K562 (cell line): Measurements from ENCODE around the gene CCDC9. TPM values are rescaled to one million over a fixed set of nuclear protein-coding genes. Genes with fewer than 3 reads are reported as not detected.
A peak's percentile ranks its signal among the peaks of the same experiment; 100 is the strongest.

Experiments used
- ARID2 ChIP-seq: fragments of 450-650 bp; IDR thresholded peaks from 2 replicates; pipeline ENCODE4 v1.6.1; 2017; ENCODE audit warnings: antibody characterized with exemption, mild to moderate bottlenecking
- CBX8 ChIP-seq: fragments of 200-600 bp; sonication (generic); IDR thresholded peaks from 2 replicates; pipeline ENCODE4 v1.6.1; 2012; ENCODE audit warnings: borderline replicate concordance, mixed run types, low read depth, mild to moderate bottlenecking, moderate library complexity, mixed read lengths, low read length, control low read depth, inconsistent platforms; ENCODE audit not compliant: poor library complexity, severe bottlenecking; ENCODE audit errors: extremely low read depth
- CTBP1 ChIP-seq: fragments of 450-650 bp; IDR thresholded peaks from 2 replicates; pipeline ENCODE4 v1.6.1; 2016; ENCODE audit warnings: borderline replicate concordance
- DDX20 ChIP-seq: fragments of 450-650 bp; IDR thresholded peaks from 2 replicates; pipeline ENCODE4 v1.6.1; 2016; ENCODE audit warnings: missing genetic modification characterization, low read depth, mild to moderate bottlenecking, missing compliant biosample characterization, moderate library complexity
- GATA2 ChIP-seq: sonication (generic); formaldehyde crosslinking; IDR thresholded peaks from 2 replicates; pipeline ENCODE4 v1.4.0; 2020; ENCODE audit warnings: mild to moderate bottlenecking, missing genetic modification reagents
- HCFC1 ChIP-seq: IDR thresholded peaks from 2 replicates; pipeline ENCODE4 v1.6.1; 2012; ENCODE audit warnings: low read depth, low read length, improper control_type of control experiment
- HNRNPL ChIP-seq: fragments of 200-400 bp; formaldehyde crosslinking; IDR thresholded peaks from 2 replicates; pipeline ENCODE4 v1.6.1; 2017; ENCODE audit warnings: low read depth, mild to moderate bottlenecking, low read length
- MIER1 ChIP-seq: fragments of 450-650 bp; IDR thresholded peaks from 2 replicates; pipeline ENCODE4 v1.6.1; 2016; ENCODE audit warnings: antibody characterized with exemption, mild to moderate bottlenecking, low read depth
- MYNN ChIP-seq, 2 experiments: sonication (generic); formaldehyde crosslinking in 1 of 2; IDR thresholded peaks; 2 replicates each; pipeline versions ENCODE4 v1.5.0 to v1.6.1; 2016 to 2020; ENCODE audit warnings: antibody characterized with exemption in 1 of 2, missing genetic modification reagents in 1 of 2
- POLR2AphosphoS2 ChIP-seq: IDR thresholded peaks from 2 replicates; pipeline ENCODE4 v1.6.1; 2012; ENCODE audit warnings: low read length, improper control_type of control experiment
- POLR2AphosphoS5 ChIP-seq: IDR thresholded peaks from 2 replicates; pipeline ENCODE4 v1.6.1; 2011; ENCODE audit warnings: mild to moderate bottlenecking, low read depth, low read length, moderate library complexity; ENCODE audit not compliant: control insufficient read depth, insufficient read depth
- RBM15 ChIP-seq: fragments of 200-400 bp; formaldehyde crosslinking; IDR thresholded peaks from 2 replicates; pipeline ENCODE4 v1.6.1; 2018; ENCODE audit warnings: mild to moderate bottlenecking, low read length, moderate library complexity; ENCODE audit not compliant: insufficient read depth
- RBM22 ChIP-seq: fragments of 200-400 bp; formaldehyde crosslinking; IDR thresholded peaks from 2 replicates; pipeline ENCODE4 v1.6.1; 2018; ENCODE audit warnings: low read length, low read depth; ENCODE audit not compliant: poor library complexity, severe bottlenecking
- SRSF9 ChIP-seq: fragments of 200-400 bp; formaldehyde crosslinking; IDR thresholded peaks from 2 replicates; pipeline ENCODE4 v1.6.1; 2017; ENCODE audit warnings: low read depth, low read length, borderline replicate concordance
- TCF3 ChIP-seq: sonication (generic); formaldehyde crosslinking; IDR thresholded peaks from 2 replicates; pipeline ENCODE4 v1.4.0; 2020; ENCODE audit warnings: mild to moderate bottlenecking, missing genetic modification reagents
- WHSC1 ChIP-seq: IDR thresholded peaks from one replicate; pipeline ENCODE4 v1.6.1; 2012; ENCODE audit warnings: low read length, control low read depth, inconsistent platforms
- YY1 ChIP-seq, 3 experiments: IDR thresholded peaks; 2 replicates each; pipeline ENCODE4 v1.6.1; 2011; ENCODE audit warnings: low read length in 2 of 3, mild to moderate bottlenecking in 2 of 3, moderate library complexity in 2 of 3, borderline replicate concordance in 1 of 3, control low read depth in 1 of 3, low read depth in 1 of 3; ENCODE audit not compliant: insufficient read depth in 3 of 3, insufficient replicate concordance in 2 of 3, control insufficient read depth in 1 of 3, insufficient read length in 1 of 3; ENCODE audit errors: extremely low read depth in 1 of 3
- ZBTB1 ChIP-seq: sonication (generic); formaldehyde crosslinking; IDR thresholded peaks from 2 replicates; pipeline ENCODE4 v1.8.1; 2023; ENCODE audit warnings: missing genetic modification reagents, low read depth, mild to moderate bottlenecking, borderline replicate concordance
- ZNF507 ChIP-seq: conservative IDR thresholded peaks from 2 replicates; pipeline ENCODE4 v1.6.1; 2017; ENCODE audit warnings: missing genetic modification characterization, missing compliant biosample characterization
- polyA plus RNA-seq, 8 experiments: library from polyadenylated mRNA; depleted of rRNA in 4 of 8; stranded (reverse) in 5 of 8; unstranded in 3 of 8; fragments of >200 nt; fragmentation: Nextera tagmentation in 2 of 8; fragmentation: Illumina TruSeq in 1 of 8; extraction: Ambion mirVana in 2 of 8; extraction: Trizol in 1 of 8; gene quantifications; 2 replicates each; pipeline versions ENCODE4 v1.2.1 to v1.2.3, GENCODE V29; 2011 to 2014; ENCODE audit warnings: inconsistent platforms in 1 of 8, missing spikeins in 1 of 8
- total RNA-seq, 7 experiments: library from RNA; depleted of rRNA in 6 of 7; stranded (reverse); fragments of >200 nt in 6 of 7; fragmentation: Illumina TruSeq in 2 of 7; extraction: Trizol in 2 of 7; gene quantifications; 2 replicates each; pipeline versions ENCODE4 v1.2.1 to v1.2.3, GENCODE V29; 2011 to 2021; ENCODE audit warnings: low replicate concordance in 1 of 7
- TF ChIP-seq, protein P1 (sequence below): IDR thresholded peaks from 2 replicates; pipeline ENCODE4 v1.6.1; 2016; ENCODE audit warnings: missing genetic modification characterization, missing compliant biosample characterization
- TF ChIP-seq, protein P2 (sequence below): IDR thresholded peaks from 2 replicates; pipeline ENCODE4 v1.6.1; 2011; ENCODE audit warnings: borderline replicate concordance, low read depth, mild to moderate bottlenecking, moderate library complexity, low read length; ENCODE audit not compliant: insufficient read depth, poor library complexity, severe bottlenecking
- TF ChIP-seq, protein P3 (sequence below): sonication (generic); IDR thresholded peaks from 2 replicates; pipeline ENCODE4 v1.6.1; 2016

CCDC9 gene
- total and polyA plus RNA-seq, 9 of the 15 experiments (the other 6 are each of a cell fraction or from before 2014, with no cell fraction given), result 0.23 to 38.6 (median 8.4) TPM

DNA sequence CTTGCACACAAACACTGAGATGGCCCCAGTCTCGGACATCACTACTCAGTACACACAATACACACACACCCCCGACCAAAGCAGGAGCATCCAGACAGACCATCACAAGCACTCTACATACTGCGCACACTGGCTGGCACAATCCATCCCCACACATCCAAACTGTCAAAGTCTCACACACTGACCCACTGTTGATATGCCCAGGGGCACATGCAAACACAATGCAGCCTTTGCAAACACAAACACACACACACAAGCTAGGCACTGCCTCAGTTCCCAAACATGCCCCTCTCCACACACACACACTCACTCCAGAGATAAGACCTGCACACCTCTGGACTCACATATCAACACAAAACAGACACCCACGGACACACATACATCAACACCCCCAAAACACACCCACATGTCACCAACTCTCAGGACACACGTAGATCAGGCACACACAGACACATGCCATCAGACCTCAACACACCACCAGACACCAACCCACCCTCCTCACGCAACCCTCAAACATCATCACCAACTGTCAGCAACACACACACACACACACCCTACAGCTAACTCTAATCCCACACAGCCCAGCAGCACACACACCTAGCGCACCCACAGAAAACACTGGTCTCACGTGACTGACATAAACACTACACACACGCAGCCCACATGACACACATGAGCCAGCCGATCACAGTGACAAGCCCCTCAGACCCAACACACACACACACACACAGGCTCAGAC is 27.2 kb upstream of the CCDC9 start (continued):
- TF ChIP-seq CTBP1 (no peak; the same call in 1 of the 2 replicates), POLR2AphosphoS2 (peak; percentile 28; the same call in 1 of the 2 replicates), ARID2 (no peak), GATA2 (CRISPR knock-in tag) (no peak), POLR2AphosphoS5 (no peak), ZBTB1 (CRISPR knock-in tag) (no peak), ZNF507 (tag) (no peak), HNRNPL (no peak), RBM15 (no peak), DDX20 (no peak), TCF3 (CRISPR knock-in tag) (peak; percentile 49), CBX8 (no peak), MYNN (IDR thresholded peaks at IDR 0.05) (peak; percentile 28; the same call in 1 of the 2 replicates), MYNN (CRISPR knock-in tag; IDR thresholded peaks at IDR 0.05) (no peak), SRSF9 (no peak), HCFC1 (no peak), YY1 (IDR thresholded peaks at IDR 0.05; ENCODE audit: borderline replicate concordance in 1 of 3, control insufficient read depth in 1 of 3, extremely low read depth in 1 of 3, insufficient read depth in 3 of 3, insufficient read length in 1 of 3, insufficient replicate concordance in 2 of 3, low read depth in 1 of 3, low read length in 2 of 3) (no peak), RBM22 (no peak), WHSC1 (no peak), MIER1 (no peak)
- TF ChIP-seq, protein P1, sequence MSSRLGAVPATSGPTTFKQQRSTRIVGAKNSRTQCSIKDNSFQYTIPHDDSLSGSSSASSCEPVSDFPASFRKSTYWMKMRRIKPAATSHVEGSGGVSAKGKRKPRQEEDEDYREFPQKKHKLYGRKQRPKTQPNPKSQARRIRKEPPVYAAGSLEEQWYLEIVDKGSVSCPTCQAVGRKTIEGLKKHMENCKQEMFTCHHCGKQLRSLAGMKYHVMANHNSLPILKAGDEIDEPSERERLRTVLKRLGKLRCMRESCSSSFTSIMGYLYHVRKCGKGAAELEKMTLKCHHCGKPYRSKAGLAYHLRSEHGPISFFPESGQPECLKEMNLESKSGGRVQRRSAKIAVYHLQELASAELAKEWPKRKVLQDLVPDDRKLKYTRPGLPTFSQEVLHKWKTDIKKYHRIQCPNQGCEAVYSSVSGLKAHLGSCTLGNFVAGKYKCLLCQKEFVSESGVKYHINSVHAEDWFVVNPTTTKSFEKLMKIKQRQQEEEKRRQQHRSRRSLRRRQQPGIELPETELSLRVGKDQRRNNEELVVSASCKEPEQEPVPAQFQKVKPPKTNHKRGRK (tag), result no peak
- TF ChIP-seq, protein P2, sequence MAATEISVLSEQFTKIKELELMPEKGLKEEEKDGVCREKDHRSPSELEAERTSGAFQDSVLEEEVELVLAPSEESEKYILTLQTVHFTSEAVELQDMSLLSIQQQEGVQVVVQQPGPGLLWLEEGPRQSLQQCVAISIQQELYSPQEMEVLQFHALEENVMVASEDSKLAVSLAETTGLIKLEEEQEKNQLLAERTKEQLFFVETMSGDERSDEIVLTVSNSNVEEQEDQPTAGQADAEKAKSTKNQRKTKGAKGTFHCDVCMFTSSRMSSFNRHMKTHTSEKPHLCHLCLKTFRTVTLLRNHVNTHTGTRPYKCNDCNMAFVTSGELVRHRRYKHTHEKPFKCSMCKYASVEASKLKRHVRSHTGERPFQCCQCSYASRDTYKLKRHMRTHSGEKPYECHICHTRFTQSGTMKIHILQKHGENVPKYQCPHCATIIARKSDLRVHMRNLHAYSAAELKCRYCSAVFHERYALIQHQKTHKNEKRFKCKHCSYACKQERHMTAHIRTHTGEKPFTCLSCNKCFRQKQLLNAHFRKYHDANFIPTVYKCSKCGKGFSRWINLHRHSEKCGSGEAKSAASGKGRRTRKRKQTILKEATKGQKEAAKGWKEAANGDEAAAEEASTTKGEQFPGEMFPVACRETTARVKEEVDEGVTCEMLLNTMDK, result no peak
- TF ChIP-seq, protein P3, sequence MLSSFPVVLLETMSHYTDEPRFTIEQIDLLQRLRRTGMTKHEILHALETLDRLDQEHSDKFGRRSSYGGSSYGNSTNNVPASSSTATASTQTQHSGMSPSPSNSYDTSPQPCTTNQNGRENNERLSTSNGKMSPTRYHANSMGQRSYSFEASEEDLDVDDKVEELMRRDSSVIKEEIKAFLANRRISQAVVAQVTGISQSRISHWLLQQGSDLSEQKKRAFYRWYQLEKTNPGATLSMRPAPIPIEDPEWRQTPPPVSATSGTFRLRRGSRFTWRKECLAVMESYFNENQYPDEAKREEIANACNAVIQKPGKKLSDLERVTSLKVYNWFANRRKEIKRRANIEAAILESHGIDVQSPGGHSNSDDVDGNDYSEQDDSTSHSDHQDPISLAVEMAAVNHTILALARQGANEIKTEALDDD, result no peak
